ENCODE results near the gene LRP8. TPM values are rescaled to one million over a fixed set of nuclear protein-coding genes. Genes with fewer than 3 reads are reported as not detected.

LRP8 gene
- total RNA-seq, 1 experiment from 2014 or later: 54.4 TPM

- TF ChIP-seq EZH2phosphoT487 (IDR thresholded peaks at IDR 0.05; ENCODE audit: borderline replicate concordance, low read length) (no peak), EZH2 (IDR thresholded peaks at IDR 0.05; ENCODE audit: low read length, unreplicated experiment) (no peak)
- TF ChIP-seq, protein P1, sequence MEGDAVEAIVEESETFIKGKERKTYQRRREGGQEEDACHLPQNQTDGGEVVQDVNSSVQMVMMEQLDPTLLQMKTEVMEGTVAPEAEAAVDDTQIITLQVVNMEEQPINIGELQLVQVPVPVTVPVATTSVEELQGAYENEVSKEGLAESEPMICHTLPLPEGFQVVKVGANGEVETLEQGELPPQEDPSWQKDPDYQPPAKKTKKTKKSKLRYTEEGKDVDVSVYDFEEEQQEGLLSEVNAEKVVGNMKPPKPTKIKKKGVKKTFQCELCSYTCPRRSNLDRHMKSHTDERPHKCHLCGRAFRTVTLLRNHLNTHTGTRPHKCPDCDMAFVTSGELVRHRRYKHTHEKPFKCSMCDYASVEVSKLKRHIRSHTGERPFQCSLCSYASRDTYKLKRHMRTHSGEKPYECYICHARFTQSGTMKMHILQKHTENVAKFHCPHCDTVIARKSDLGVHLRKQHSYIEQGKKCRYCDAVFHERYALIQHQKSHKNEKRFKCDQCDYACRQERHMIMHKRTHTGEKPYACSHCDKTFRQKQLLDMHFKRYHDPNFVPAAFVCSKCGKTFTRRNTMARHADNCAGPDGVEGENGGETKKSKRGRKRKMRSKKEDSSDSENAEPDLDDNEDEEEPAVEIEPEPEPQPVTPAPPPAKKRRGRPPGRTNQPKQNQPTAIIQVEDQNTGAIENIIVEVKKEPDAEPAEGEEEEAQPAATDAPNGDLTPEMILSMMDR (conservative IDR thresholded peaks at IDR 0.05; ENCODE audit: low read depth, low read length): no peak
- DNase-seq: no peak
- POLR2A ChIA-PET (ENCODE audit: unreplicated experiment): no interaction called here
Measured at GRCh38 chr1:53359934-53360276, 32.0 kb upstream of the LRP8 start.

GRCh38 chr1:53359225-53359933, 31.5 kb upstream of the LRP8 start:
- no peak overlapping the region for H3K4me3 ChIP-seq (ENCODE audit: low read length)
- DNase-seq (no peak), ATAC-seq (no peak)
- no peak overlapping the region for H2AFZ ChIP-seq (ENCODE audit: low read length)
- no peak overlapping the region for H3K27ac ChIP-seq (ENCODE audit: low read length)
- ChIA-PET POLR2A (ENCODE audit: unreplicated experiment) (no interaction called here), CTCF (no interaction called here)
- H3K27me3 ChIP-seq (ENCODE audit: low read length): no peaks in the 10 kb centered on the region
- H3K79me2 ChIP-seq (ENCODE audit: low read length): no peaks in the 10 kb centered on the region
- H3K4me2 ChIP-seq (ENCODE audit: low read length): no peak overlapping the region
- intact Hi-C loops (cut with micrococcal nuclease): no loop called here
- H3K9me2 ChIP-seq (replicated peaks; ENCODE audit: low read length): no peaks in the 10 kb centered on the region
- H3K9ac ChIP-seq (ENCODE audit: low read length): no peak overlapping the region
- no TSS peak for BruUV-seq (replicated peaks)
- no peaks in the 10 kb centered on the region for H3K4me1 ChIP-seq (ENCODE audit: insufficient read depth, low read length)
- no peaks in the 10 kb centered on the region for H3K36me3 ChIP-seq (ENCODE audit: low read depth, low read length)
- TF ChIP-seq, protein P1 (conservative IDR thresholded peaks at IDR 0.05; ENCODE audit: low read depth, low read length): no peak
- TF ChIP-seq EZH2 (IDR thresholded peaks at IDR 0.05; ENCODE audit: low read length, unreplicated experiment) (no peak), EZH2phosphoT487 (IDR thresholded peaks at IDR 0.05; ENCODE audit: borderline replicate concordance, low read length) (no peak)
- no peaks in the 10 kb centered on the region for H4K20me1 ChIP-seq (ENCODE audit: low read length)
- H3F3A ChIP-seq (ENCODE audit: low read length, unreplicated experiment): no peaks in the 10 kb centered on the region
- 0 out of 2 replicates have a peak, but pooled peaks cover 4% of the 10 kb centered on the region for H3K9me3 ChIP-seq (ENCODE audit: low read length)

More at GRCh38 chr1:53359934-53360276, 32.0 kb upstream of the LRP8 start:
- no peak for ATAC-seq
- H3K36me3 ChIP-seq (ENCODE audit: low read depth, low read length): no peaks in the 10 kb centered on the region
- no TSS peak for BruUV-seq (replicated peaks)
- no peak overlapping the region for H3K27ac ChIP-seq (ENCODE audit: low read length)
- no peak overlapping the region for H3K4me2 ChIP-seq (ENCODE audit: low read length)
- no peaks in the 10 kb centered on the region for H4K20me1 ChIP-seq (ENCODE audit: low read length)
- no peaks in the 10 kb centered on the region for H3K27me3 ChIP-seq (ENCODE audit: low read length)
- no peaks in the 10 kb centered on the region for H3F3A ChIP-seq (ENCODE audit: low read length, unreplicated experiment)
- intact Hi-C loops (cut with micrococcal nuclease): no loop called here
- no peak overlapping the region for H3K9ac ChIP-seq (ENCODE audit: low read length)
- H3K79me2 ChIP-seq (ENCODE audit: low read length): no peaks in the 10 kb centered on the region
- CTCF ChIA-PET: no interaction called here
- 0 out of 2 replicates have a peak, but pooled peaks cover 4% of the 10 kb centered on the region for H3K9me3 ChIP-seq (ENCODE audit: low read length)
- H3K4me3 ChIP-seq (ENCODE audit: low read length): no peak overlapping the region
- H3K4me1 ChIP-seq (ENCODE audit: insufficient read depth, low read length): no peaks in the 10 kb centered on the region
- H2AFZ ChIP-seq (ENCODE audit: low read length): no peak overlapping the region
- H3K9me2 ChIP-seq (replicated peaks; ENCODE audit: low read length): no peaks in the 10 kb centered on the region

- 0 out of 2 replicates have a peak, but pooled peaks cover 4% of the 10 kb centered on the region for H3K9me3 ChIP-seq (ENCODE audit: low read length)
- BruUV-seq (replicated peaks): no TSS peak
- DNase-seq (no peak), ATAC-seq (no peak)
- no peaks in the 10 kb centered on the region for H3K79me2 ChIP-seq (ENCODE audit: low read length)
- CTCF ChIA-PET: no interaction called here
- H3K27me3 ChIP-seq (ENCODE audit: low read length): no peaks in the 10 kb centered on the region
- no peaks in the 10 kb centered on the region for H3K36me3 ChIP-seq (ENCODE audit: low read depth, low read length)
- POLR2A ChIA-PET (ENCODE audit: unreplicated experiment): no interaction called here
- H3K27ac ChIP-seq (ENCODE audit: low read length): no peak overlapping the region
- intact Hi-C loops (cut with micrococcal nuclease): no loop called here
- TF ChIP-seq EZH2phosphoT487 (IDR thresholded peaks at IDR 0.05; ENCODE audit: borderline replicate concordance, low read length) (no peak), EZH2 (IDR thresholded peaks at IDR 0.05; ENCODE audit: low read length, unreplicated experiment) (no peak)
- TF ChIP-seq, protein P1 (conservative IDR thresholded peaks at IDR 0.05; ENCODE audit: low read depth, low read length): no peak
- H3K9me2 ChIP-seq (replicated peaks; ENCODE audit: low read length): no peaks in the 10 kb centered on the region
- no peak overlapping the region for H3K4me2 ChIP-seq (ENCODE audit: low read length)
- H3F3A ChIP-seq (ENCODE audit: low read length, unreplicated experiment): no peaks in the 10 kb centered on the region
- no peak overlapping the region for H2AFZ ChIP-seq (ENCODE audit: low read length)
- H3K4me1 ChIP-seq (ENCODE audit: insufficient read depth, low read length): no peaks in the 10 kb centered on the region
- H4K20me1 ChIP-seq (ENCODE audit: low read length): no peaks in the 10 kb centered on the region
- H3K4me3 ChIP-seq (ENCODE audit: low read length): no peak overlapping the region
- no peak overlapping the region for H3K9ac ChIP-seq (ENCODE audit: low read length)
Measured at GRCh38 chr1:53356637-53357036, 28.8 kb upstream of the LRP8 start.

Data from PC-3 (cell line).